Measurements from ENCODE around the gene CDCA8.

GRCh38 chr1:37722181-37723071 lies 30.1 kb downstream of the CDCA8 start:
- no peak for TF ChIP-seq EP300 (IDR thresholded peaks at IDR 0.05)
- no peak for TF ChIP-seq CTCF (IDR thresholded peaks at IDR 0.05)
- no peak for TF ChIP-seq POLR2A (IDR thresholded peaks at IDR 0.05)

Measured in stomach (tissue), 4 donors.